Measurements from ENCODE around the gene STX12. TPM values are rescaled to one million over a fixed set of nuclear protein-coding genes. Genes with fewer than 3 reads are reported as not detected.
"Not testable (repeated sequence)": the region's sequence is repeated elsewhere in the genome, so short reads cannot be mapped to it uniquely, and the experiment has no call there.

The STX12 gene
- total and polyA plus RNA-seq, 8 donors = 13.6 to 24.3 (median 19.5) TPM

- FAIRE-seq = no peak
- Histone ChIP-seq H3K9me3 (no peaks in the 10 kb centered on the region), H3K27me3 (no peaks in the 10 kb centered on the region), H3K4me3 (no peak overlapping the region), H3K36me3 (no peaks in the 10 kb centered on the region), H3K4me1 (peaks cover 7 to 17% (median 12%) of the 10 kb centered on the region in 3 donors), H3K27ac (no peak overlapping the region)
- WGBS, 2 donors = 92 to 96% methylated on average over 3 of the region's 3 CpGs
- no peak for DNase-seq
- TF ChIP-seq CTCF (IDR thresholded peaks at IDR 0.05) = no peak
- intact Hi-C loops (cut with DNase I) = no loop called here
- no peak for ATAC-seq
Observed at GRCh38 chr1:27782950-27783349, 9.9 kb downstream of the STX12 start.

GRCh38 chr1:27784700-27785099, 11.7 kb downstream of the STX12 start:
- no peaks in the 10 kb centered on the region for H3K27me3 ChIP-seq
- intact Hi-C loops (cut with DNase I) = no loop called here
- TF ChIP-seq CTCF (IDR thresholded peaks at IDR 0.05) = no peak
- WGBS, 2 donors = 94 to 96% methylated on average over 1 of the region's 1 CpG
- no peak overlapping the region for H3K27ac ChIP-seq
- FAIRE-seq = no peak
- peaks cover 7 to 31% (median 12%) of the 10 kb centered on the region in 3 donors for H3K4me1 ChIP-seq
- H3K9me3 ChIP-seq = no peaks in the 10 kb centered on the region
- DNase-seq = no peak
- H3K4me3 ChIP-seq = no peak overlapping the region
- no peaks in the 10 kb centered on the region for H3K36me3 ChIP-seq
- ATAC-seq = no peak

DNA sequence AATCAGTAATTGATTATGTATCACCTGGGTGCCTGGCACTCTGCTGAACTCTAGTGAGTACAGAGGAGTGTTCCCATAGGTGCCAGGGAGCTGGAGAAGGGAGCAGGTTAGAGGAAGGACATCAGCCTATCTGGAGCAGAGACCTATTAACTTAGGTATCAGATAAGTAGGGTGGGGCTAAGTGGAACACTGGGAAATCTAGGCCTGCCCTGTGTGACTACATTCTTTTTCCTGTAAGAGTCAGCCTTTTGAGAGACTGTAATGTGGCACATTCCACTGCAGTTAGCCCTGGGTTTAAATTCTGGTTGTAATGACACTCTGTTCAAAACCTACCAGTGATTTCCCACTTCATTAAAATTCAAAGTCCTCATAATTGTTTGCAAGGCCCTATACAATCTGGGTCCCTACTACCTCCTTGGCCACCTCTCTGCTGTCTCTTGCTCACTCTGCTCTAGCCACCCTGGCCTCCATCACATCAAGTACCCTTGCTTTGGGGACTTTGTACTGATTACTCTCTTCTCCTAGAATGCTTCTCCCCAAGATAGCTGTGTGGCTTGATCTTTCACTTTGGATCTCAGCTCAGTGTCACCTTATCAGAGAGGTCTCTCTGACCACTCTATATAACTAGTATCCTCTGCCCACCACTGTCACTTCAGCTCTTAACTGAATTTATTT, 12.9 kb downstream of the STX12 start:
- Histone ChIP-seq H3K4me3 (no peak overlapping the region), H3K9me3 (no peaks in the 10 kb centered on the region), H3K4me1 (peaks cover 7 to 31% (median 12%) of the 10 kb centered on the region in 3 donors), H3K36me3 (peaks cover 0 to 7% (median 0%) of the 10 kb centered on the region in 3 donors), H3K27me3 (no peaks in the 10 kb centered on the region), H3K27ac (peak overlapping the region in 3 of 4 donors; percentile 20 to 55 (median 36))
- DNase-seq (peak in 1 of 6 donors; percentile 13), FAIRE-seq (no peak), ATAC-seq (peak; percentile 75 to 92 (median 82))
- intact Hi-C loops (cut with DNase I) = no loop called here
- no peak for TF ChIP-seq CTCF (IDR thresholded peaks at IDR 0.05)

DNA sequence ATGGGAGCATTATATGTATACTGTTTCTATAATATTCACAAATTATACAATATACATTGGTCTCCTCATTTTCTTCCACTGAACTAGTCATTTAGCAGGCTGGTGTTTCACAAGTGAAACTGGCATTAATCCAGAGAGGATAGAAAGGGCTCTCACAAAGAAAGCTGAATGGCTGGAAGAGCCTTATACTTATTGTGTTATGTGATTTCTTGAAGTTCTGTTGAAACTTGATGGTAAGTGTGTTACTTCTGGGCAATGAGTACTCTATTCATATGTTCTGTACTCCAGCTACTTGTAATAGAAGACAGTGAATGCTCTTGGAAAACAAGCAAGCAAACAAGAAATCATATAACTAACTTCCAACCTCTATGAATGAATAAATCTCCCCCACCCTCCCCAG, 14.9 kb downstream of the STX12 start:
- Histone ChIP-seq H3K36me3 (peaks cover 0 to 7% (median 0%) of the 10 kb centered on the region in 3 donors), H3K27ac (no peak overlapping the region), H3K4me1 (peaks cover 7 to 31% (median 12%) of the 10 kb centered on the region in 3 donors), H3K27me3 (no peaks in the 10 kb centered on the region), H3K4me3 (no peak overlapping the region), H3K9me3 (no peaks in the 10 kb centered on the region)
- no peak for ATAC-seq
- intact Hi-C loops (cut with DNase I) = no loop called here
- no peak for DNase-seq
- no peak for TF ChIP-seq CTCF (IDR thresholded peaks at IDR 0.05)
- FAIRE-seq = no peak

DNA sequence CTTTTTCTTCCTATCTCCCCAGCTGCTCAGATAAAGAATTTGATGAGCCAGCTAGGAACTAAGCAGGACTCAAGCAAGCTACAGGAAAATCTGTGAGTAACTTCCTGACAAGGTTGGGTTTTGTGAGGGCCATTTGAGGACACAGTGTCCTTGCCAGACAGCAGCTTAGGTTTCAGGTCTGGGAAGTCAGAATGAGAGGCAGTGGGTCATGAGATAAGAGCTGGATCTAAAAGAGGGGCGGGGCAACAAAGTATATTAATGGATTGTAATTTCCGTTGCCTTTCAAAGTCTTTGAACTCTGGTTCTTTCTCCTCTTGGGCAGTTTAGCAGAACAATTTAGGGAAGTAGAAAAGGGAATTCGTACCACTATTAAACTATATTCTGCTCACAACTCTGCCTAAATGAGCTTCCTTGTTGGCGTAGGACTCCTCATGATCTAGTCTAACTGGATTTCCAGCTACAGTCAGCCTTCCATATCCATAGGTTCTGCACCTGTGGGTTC, 16.6 kb downstream of the STX12 start:
- no peak overlapping the region for H3K4me3 ChIP-seq
- ATAC-seq (peak in 3 of 4 donors; percentile 39 to 62 (median 58)), FAIRE-seq (no peak), DNase-seq (no peak)
- WGBS, 2 donors = 59 to 63% methylated on average over 4 of the region's 4 CpGs
- peaks cover 7 to 31% (median 12%) of the 10 kb centered on the region in 3 donors for H3K4me1 ChIP-seq
- H3K27me3 ChIP-seq = no peaks in the 10 kb centered on the region
- no peaks in the 10 kb centered on the region for H3K9me3 ChIP-seq
- intact Hi-C loops (cut with DNase I) = no loop called here
- H3K36me3 ChIP-seq = peaks cover 0 to 23% (median 0%) of the 10 kb centered on the region in 3 donors
- TF ChIP-seq CTCF (IDR thresholded peaks at IDR 0.05) = no peak
- peak overlapping the region in 2 of 4 donors; percentile 3 to 51 for H3K27ac ChIP-seq

- H3K4me3 ChIP-seq; FAIRE-seq; H3K9me3 ChIP-seq; H3K27me3 ChIP-seq; ATAC-seq; intact Hi-C loops (cut with DNase I); DNase-seq: not testable (repeated sequence)
- Histone ChIP-seq H3K4me1 (peaks cover 7 to 29% (median 12%) of the 10 kb centered on the region in 3 donors), H3K27ac (peak overlapping the region in 1 of 4 donors; percentile 51), H3K36me3 (peaks cover 0 to 26% (median 0%) of the 10 kb centered on the region in 3 donors)
- 94 to 99% methylated on average over 3 of the region's 3 CpGs for WGBS, 2 donors
Observed at GRCh38 chr1:27790270-27790669, 17.3 kb downstream of the STX12 start.

All from pancreas (tissue), 10 donors.